C4-2B (cell line): ENCODE measurements around the gene THAP8.

ENCODE experiments used
- ZFX ChIP-seq: fragments of 450-650 bp; IDR thresholded peaks from 2 replicates; pipeline ENCODE4 v1.6.1; 2017
- TF ChIP-seq, protein P1 (sequence below): fragments of 450-650 bp; conservative IDR thresholded peaks from 2 replicates; pipeline ENCODE4 v1.5.1; 2017; ENCODE audit warnings: mild to moderate bottlenecking

- TF ChIP-seq, protein P1, sequence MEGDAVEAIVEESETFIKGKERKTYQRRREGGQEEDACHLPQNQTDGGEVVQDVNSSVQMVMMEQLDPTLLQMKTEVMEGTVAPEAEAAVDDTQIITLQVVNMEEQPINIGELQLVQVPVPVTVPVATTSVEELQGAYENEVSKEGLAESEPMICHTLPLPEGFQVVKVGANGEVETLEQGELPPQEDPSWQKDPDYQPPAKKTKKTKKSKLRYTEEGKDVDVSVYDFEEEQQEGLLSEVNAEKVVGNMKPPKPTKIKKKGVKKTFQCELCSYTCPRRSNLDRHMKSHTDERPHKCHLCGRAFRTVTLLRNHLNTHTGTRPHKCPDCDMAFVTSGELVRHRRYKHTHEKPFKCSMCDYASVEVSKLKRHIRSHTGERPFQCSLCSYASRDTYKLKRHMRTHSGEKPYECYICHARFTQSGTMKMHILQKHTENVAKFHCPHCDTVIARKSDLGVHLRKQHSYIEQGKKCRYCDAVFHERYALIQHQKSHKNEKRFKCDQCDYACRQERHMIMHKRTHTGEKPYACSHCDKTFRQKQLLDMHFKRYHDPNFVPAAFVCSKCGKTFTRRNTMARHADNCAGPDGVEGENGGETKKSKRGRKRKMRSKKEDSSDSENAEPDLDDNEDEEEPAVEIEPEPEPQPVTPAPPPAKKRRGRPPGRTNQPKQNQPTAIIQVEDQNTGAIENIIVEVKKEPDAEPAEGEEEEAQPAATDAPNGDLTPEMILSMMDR = no peak
- no peak for TF ChIP-seq ZFX
Observed at GRCh38 chr19:36100476-36100875, 46.4 kb upstream of the THAP8 start.
